Cerebellar cortex (tissue), 1 donor: Measurements from ENCODE around the gene SCN2A.

Experiments
- DNase-seq: peaks from one replicate; pipeline ENCODE4 v3.0.0-alpha.2; 2015; ENCODE audit warnings: low spot score

SCN2A gene

DNA sequence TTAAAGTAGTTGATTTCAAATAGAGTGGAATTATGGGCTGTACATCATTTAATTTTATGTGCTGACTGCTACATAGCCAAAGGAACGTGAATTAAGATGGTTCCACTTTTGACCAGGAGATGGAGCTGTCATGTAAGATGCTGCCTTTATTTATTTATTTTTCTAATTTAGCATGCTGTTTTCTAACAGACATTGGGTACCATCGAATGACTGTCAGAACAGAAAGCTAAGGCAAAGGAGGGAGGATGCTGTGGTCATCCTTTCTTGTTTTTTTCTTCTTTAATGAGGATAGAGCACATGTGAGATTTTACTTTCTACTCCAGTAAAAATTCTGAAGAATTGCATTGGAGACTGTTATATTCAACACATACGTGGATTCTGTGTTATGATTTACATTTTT lies at the start of gene SCN2A:
Gene SCN2A (plus strand): TSS at position 185 of the 400 bp plus-strand sequence. CDS start 56,410 bp downstream, outside the sequence.
- peak; percentile 92 for DNase-seq

DNA sequence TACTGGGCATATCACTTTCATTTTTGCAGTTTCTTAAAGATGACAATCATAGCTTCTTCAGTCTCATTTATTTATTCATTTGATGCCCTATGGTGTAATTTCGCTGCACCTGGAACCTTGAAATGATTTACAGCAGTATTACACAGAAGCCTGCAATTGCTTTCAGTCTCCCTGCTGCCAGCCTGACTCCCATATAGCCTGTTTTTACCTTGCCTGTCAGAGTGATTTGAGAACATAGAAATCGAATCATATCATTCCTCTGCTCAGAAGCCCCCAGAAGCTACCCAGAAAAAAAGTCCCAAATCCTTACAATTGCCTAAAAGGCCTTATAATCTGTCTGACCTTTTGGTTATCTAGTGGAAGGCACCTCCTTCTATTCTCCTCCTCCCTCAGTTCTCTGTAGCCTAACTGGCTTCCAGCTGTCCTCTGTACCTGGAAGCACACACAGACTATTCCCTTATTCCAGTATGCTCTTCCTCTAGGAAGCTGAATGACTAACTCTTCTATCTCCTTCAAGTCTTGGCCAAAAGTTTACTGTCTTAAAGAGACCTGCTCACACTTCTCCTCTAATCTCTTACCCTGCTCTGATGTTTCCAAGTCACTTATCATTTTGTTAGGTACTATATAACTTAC lies 48.0 kb upstream of the SCN2A start:
- no peak for DNase-seq

DNA sequence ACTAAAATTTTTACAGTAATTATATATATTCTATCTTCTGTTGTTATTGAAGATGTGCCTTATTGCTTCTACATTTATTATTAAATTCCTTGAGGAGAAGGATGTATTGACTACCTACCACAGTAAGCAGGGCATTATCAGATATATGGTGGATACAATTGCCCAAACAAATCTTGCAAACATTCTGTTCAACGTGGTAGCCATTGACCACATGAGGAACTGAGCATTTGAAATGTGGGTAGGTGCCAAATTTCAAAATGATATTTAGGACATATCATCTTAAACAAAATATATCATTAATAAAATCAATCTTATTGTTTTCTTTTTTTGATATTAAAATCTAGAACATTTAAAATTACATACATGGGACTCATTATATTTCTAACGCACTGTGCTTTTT lies 46.5 kb upstream of the SCN2A start:
- no peak for DNase-seq

DNA sequence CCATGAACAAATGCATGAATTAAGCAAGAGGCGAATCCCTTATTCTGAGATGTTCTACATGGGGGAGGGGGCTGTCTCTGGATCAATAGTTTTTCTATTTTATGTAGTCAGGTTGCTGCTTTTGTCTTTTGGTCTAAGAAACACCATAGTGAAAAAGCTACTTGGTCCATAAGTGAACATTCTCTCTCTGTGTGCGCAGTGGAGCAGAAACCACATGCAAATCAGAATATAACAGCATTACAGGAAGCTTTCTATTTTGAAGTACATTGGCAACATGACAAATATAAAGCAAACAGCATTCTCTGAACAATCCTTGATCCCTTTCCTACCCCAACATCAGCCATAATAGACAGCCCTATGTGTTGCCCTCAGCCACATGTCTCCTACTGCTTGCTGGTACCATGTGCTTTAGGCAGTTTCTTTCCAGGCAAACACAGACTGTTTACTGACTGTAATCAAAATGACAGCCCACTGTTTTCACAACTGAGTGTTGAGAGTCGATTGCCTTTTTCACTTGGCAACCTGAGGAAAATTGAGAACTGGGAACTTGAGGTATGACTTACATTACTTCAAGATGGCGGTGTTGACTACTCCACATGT lies 45.9 kb upstream of the SCN2A start:
- DNase-seq: no peak

DNA sequence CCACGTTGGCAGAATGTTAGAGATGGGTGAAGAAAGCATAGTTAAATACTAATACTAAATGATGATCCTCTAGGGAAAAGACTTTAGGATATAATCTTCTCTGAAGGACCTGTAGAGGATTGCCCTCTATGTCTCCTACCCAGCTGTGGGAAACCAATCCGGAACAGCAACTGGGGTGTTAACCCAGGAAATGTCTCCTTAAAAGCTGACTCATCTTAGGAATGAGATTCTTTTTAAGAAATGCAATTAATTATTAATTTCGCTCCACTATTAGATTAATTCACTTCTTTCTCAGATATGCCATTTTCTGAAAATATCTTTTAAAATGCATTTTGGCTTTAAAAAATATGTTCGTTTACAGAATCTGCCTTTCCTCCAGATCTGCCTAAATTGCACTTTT lies 42.8 kb upstream of the SCN2A start:
- no peak for DNase-seq

DNA sequence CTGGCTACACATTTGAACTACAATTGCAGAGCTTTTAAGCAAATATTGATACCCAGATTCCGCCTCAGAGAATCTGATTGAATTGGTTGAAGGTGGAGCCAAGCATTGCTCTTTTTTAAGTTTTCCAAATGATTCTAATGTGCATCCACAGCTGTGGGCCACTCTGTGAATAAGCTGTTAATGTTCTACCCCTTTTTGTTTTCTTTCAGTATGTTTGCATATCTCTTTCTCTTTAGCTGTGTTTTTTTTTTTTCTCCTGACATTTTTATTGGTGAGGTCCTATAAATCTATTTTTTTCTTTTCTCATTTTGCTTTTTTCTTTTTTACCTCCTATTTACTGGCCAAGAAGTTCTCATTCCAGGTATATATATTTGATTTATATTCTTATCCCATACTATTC lies 41.9 kb upstream of the SCN2A start:
- DNase-seq: no peak

DNA sequence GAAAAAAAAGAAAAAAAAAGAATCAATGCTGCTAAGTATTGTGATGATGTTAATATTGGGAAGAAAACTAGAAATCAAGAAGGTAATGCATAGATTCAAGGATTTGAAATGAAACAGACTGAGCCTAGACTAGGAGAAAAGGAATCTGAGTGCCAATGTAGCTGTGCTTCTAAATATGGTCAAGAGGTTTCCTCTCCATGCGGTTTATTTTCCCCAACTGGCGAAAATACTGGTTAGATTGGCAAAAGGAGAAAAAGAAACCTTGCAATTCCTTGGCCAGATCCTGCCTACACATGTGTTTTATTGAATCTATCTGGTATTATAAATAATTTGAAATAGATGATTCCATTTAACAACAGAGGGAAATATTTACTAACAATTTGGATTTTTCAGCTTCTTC lies 41.0 kb upstream of the SCN2A start:
- DNase-seq: peak; percentile 31

DNA sequence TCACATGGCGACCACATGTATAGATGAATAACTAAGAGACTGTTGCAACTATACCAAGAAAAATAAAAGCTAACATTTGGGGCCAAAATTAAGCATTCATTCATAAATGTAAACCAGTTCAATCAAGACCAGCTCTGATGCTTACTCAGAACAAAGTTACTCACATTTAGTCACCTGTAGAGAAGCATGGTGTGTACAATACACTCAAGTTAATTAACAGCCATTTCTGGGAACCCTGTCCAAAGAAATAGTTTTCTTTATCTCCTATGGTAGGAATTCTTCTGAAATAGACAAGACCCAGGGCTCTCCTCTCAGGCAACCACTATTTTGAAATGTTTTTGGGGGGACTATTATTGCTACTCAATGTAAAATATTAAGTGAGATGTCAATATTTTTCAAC lies 37.0 kb upstream of the SCN2A start:
- no peak for DNase-seq

DNA sequence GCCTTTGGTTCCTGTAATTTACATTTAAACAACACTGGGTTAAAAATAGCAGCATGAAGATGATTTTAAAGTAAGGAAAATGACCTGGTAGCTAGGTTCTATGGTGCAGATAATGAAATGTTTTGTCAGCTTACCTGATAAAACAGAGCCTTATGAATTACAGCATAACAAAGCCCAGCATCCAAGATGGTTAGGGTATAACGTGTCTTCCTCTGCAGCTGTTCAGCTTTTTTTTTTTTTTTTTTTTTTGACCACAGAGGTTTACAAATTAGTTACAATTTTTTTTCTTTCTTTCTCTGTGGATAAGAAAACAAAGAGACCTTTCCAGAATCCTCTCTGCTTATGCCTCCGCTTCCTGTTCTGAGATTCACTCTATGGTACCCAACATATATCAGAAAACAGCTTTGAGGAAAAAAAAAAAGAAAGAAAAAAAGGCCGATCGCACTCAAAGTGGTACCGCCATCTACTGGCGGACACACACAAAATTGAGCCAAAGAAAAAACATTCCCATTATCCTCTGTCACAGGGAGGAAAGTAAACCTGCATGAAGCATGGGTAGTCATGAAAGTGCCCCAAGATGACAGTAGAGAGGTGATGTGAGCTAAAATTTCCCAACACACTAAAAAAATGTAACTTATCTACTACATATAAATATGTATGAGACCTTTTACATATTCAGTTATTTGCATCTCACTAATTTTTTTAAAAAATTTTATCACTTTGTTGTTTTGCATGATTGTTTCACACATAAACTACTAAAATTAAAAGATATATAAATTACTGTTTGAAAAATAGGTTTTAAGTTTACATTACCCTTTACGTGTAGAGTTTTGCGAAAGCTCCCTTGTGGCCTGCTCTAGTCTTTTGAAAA lies 35.3 kb upstream of the SCN2A start, which contains the start of gene SCN3A:
Gene SCN3A (minus strand): TSS at position 362 of the 871 bp plus-strand sequence. CDS start 27,656 bp downstream, outside the sequence.
- DNase-seq: peak; percentile 77

DNA sequence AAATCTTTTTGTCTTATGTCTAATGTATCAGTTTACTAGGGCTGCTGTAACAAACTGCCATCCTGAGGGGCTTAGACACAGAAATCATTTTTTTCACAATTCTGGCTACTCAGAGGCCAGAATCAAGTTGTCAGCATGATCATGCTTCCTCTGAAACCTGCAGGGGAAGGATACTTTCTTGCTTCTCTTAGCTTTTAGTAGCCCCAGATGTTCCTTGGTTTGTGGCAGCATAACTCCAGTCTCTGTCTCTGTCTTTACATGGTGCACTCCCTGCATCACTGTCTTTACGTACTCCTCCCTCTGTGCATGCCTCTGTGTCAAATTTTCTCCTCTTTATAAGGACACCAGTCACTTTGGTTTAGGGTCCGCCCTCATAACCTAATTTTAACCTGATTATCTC lies 33.3 kb upstream of the SCN2A start:
- DNase-seq: no peak

DNA sequence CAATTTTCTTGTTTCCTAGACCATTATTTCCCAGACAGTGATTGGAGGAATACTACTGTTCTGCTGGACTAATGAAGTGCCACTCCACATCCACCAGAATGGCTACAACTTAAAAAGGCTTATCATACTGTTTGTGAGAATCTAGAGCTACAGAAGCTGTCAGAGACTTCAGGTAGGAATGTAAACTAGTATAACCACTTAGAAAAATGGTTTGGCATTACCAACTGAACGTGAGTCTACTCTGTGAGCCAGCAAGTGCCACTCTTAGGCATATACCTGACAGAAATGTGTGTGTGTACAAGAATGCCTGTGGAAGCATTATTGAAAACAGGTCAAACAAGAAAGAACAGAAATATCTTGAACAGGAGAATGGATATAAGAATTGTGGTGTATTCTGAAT lies 31.1 kb upstream of the SCN2A start:
- DNase-seq: no peak

DNA sequence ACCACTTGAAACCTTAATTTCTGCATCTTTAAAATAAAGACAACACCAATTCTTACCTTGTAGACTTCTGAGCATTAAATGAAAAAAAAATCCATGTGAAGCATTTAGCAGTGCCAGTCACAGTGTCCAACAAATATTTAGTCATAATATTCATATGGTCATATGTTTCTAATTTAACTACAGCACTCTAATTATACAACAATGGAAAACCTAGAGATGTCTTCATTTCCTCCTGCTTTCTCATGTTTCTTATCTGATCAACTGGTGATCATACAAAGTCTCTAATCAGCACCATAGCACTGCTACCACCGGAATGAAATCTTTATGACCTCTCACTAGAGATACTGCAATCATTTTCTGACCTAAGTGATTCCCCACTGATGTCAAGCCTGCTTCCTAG lies 25.1 kb upstream of the SCN2A start:
- no peak for DNase-seq

DNA sequence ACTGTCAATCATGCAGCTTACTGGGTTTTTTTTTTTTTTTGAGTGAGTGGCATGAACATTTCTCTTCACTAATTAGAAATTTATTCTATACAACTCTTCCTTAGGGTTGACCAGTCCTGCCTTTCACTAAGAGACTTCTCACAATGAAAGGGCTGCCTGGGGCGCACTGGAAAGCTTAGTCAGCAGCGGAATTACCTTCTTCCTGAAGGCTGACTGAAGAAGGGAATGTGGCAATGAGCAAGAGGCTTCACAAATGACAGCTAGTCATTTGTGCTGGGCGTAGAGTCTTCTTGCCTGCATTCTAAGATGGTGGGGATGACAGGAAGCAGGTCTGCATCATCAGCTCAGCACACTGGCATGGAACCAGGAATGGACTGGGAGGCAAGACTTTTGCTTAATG lies 19.7 kb upstream of the SCN2A start:
- DNase-seq: no peak

GRCh38 chr2:165224941-165225340 lies 14.3 kb upstream of the SCN2A start:
- DNase-seq: no peak

DNA sequence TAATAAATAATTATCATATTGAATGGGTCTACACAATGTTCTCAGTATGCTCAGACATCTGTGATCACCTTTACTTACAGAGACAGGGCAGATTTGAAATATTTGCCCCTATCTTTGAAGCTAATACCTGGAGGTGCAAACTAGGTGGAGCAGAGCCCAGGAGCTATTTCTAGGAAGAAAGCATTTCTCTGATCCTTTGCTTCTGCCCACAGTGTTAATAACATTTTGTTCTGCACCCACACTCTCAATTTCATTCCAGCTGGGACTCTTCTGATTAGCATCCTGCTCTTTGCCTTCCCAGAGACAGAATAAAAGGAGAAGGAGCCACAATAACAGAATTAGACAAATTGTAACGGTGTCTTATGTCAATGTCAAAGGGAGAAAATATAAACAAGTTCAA lies 11.6 kb upstream of the SCN2A start:
- no peak for DNase-seq

DNA sequence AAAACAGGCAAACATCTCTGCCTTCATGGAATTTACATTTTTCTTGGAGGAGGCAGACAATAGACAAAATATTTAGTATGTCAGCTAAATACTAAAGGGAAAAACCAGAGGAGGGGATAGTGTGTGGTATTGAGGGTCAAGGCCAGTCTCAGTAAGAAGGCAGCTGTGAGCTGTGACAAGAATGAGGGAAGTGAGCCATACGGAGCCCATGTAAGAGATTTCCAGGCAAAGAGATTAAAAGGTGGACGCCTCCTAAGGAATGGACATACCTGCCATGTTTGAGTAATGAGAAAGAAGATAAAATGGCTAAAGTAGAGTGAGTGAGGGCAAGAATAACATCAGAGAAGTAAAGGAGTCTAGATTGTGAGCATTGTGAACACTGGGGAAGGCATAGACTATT lies 2.2 kb upstream of the SCN2A start:
- DNase-seq: no peak

DNA sequence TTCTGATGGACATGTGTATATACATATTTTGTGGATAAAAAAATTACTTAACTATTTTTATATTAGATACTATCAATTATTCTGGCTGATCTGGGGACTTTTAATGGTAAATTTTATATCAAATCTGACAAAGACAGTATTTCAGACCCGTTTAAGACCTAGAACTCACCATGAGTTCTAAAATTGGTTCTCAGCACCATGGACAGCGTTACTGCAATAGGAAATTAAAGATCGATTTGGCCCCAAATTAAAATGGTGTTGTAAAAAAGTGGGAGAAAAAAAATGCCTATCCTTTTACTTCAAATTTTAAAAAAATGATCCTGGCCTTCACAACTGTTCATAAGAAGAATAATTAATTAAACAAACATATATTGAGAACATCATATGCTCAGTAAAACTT lies 919 bp upstream of the SCN2A start:
- DNase-seq: no peak

DNA sequence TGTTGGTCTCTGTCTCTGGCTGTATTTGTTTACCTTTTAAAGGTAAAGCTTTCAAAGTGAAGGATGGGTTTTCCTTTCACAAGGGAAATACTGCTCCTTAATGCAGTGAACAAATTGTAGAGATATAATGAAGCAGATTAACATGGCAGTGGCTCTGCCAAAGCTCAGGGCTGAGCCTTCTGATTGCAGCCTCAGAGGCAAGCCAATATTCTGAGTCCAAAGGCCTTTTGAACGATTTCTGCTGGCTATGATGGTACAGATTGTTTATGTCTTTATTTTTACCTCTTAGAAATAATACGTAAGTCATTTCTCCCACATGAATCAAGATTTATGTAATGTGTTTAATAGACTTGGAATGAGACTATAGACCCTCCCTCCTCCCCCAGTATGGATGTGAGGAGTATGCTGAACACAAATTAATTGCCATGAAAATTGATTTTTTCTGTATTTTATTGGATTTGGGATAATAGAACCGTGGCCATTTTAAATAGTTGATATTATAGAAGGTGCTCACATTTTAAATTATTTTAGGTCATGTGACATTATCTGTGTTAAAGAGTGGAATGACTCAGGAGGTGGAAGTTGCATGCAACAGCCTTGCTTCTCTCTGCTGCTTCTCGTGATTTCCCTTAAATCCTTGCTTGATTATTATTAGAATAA lies 772 bp downstream of the SCN2A start:
- peak; percentile 75 for DNase-seq

GRCh38 chr2:165240916-165241315 lies 1.7 kb downstream of the SCN2A start:
- DNase-seq: peak; percentile 51

DNA sequence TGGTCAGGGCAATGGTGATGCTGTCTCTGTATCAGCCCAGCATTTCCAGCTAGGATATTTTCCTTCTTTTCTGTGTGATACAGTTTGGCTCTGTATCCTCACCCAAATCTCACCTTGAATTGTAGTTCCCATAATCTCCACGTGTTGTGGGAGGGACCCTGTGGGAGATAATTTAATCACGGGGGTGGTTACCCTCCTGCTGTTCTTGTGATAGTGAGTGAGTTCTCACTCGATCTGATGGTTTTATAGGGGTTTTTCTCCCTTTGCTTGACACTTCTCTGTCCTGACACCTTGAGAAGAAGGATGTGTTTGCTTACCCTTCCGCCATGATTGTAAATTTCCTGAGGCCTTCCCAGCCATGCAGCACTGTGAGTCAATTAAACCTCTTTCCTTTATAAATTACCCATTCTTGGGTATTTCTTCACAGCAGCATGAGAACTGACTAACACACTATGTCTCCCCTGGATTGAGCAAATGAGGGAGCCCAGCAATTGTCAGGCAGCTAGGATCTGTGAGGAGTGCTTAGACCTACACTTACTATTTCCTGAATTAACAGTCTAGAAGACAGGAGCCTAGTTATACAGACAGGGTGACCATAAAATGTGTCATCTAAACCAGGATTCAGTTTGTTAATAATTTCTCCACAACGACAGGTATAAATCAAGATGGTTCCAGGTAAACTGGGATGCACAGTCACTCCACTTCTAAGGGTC lies 6.0 kb downstream of the SCN2A start:
- DNase-seq: no peak

DNA sequence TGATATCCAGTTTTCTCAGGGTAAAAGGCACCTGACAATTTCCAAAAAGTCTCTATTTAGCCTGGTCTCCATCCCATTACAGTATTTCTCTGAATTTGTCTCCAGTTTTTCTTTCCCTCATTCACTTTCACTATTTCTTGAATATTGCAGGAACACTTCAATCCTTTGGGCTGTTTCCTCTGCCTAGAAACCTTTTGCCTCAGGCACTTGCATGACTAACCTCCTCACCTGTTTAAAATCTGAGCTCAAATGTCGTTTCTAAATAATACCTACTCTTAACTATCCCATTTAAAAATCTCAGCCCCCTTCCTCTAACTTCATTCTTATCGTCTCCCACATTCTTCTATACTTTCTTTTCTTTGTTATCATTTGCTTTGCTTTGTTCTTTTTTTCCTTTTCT lies 9.0 kb downstream of the SCN2A start:
- no peak for DNase-seq

DNA sequence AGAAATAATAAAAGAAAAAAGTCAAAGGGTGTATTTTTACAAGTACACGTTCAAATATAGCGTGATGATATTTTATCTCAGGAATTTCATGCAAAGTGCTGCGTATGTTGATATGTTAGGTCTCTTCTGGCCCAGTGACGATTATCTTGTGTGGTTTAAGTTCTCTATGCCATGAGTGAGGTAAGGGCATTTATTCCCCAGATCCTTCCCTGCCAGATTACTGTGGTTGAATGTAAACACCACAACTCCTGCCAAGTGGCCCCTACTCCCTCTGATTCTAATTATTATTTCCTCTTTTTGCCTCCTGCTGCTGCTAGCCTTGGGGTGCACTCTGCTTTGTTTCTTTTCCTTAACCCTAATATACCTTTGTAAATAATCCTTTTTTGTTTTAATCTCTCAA lies 12.2 kb downstream of the SCN2A start:
- DNase-seq: no peak
